Measurements from ENCODE around the gene RAPGEF1. TPM values are rescaled to one million over a fixed set of nuclear protein-coding genes. Genes with fewer than 3 reads are reported as not detected.

The RAPGEF1 gene
- total RNA-seq, 1 experiment from 2014 or later = 55.6 TPM

- Histone ChIP-seq H2AK5ac (ENCODE audit: insufficient read length, low read length) (no peak overlapping the region), H3K27ac (ENCODE audit: insufficient read length, low read depth, low read length) (no peak overlapping the region), H3K79me1 (ENCODE audit: insufficient read depth, low read depth, low read length, poor library complexity, severe bottlenecking) (no peaks in the 10 kb centered on the region), H2BK20ac (ENCODE audit: low read depth, low read length, poor library complexity, severe bottlenecking) (no peak overlapping the region), H3T11ph (ENCODE audit: low read length) (no peak overlapping the region), H3K23ac (ENCODE audit: insufficient read length, low read depth, low read length) (no peak overlapping the region), H4K5ac (ENCODE audit: insufficient read length, low read depth, low read length) (no peak overlapping the region), H4K20me1 (ENCODE audit: control insufficient read depth, insufficient read depth, insufficient read length) (no peaks in the 10 kb centered on the region), H3K27me3 (ENCODE audit: insufficient read depth, low read length) (no peaks in the 10 kb centered on the region), H3K4ac (ENCODE audit: low read depth, low read length) (no peak overlapping the region), H2BK5ac (ENCODE audit: insufficient read length, low read length) (no peak overlapping the region), H3K79me2 (ENCODE audit: insufficient read depth, low read length) (peaks cover 9% of the 10 kb centered on the region; the same call in 1 of the 2 replicates), H3K14ac (ENCODE audit: insufficient read depth, low read length) (no peak overlapping the region), H4K8ac (replicated peaks; ENCODE audit: insufficient read length, low read depth, low read length) (no peak overlapping the region), H3K56ac (ENCODE audit: insufficient read length, low read depth, low read length) (no peak overlapping the region), H2BK15ac (ENCODE audit: low read depth, low read length) (no peak overlapping the region), H4K91ac (ENCODE audit: insufficient read length, low read depth, low read length) (no peak overlapping the region), H3K9me3 (ENCODE audit: control insufficient read depth, low read depth, low read length) (no peaks in the 10 kb centered on the region), H2BK120ac (ENCODE audit: low read depth, low read length, poor library complexity, severe bottlenecking) (no peak overlapping the region), H2AFZ (ENCODE audit: low read length) (no peak overlapping the region), H3K18ac (ENCODE audit: insufficient read length, low read depth, low read length) (no peak overlapping the region), H3K23me2 (ENCODE audit: insufficient read length, low read depth, low read length, poor library complexity, severe bottlenecking) (no peaks in the 10 kb centered on the region), H3K4me2 (ENCODE audit: insufficient read depth, insufficient read length, low read length) (no peak overlapping the region), H3K9ac (ENCODE audit: extremely low read depth, insufficient read length, low read length) (no peak overlapping the region), H2BK12ac (ENCODE audit: insufficient read length, low read depth, low read length) (no peak overlapping the region), H3K4me1 (ENCODE audit: insufficient read depth, low read length) (peaks cover 17% of the 10 kb centered on the region)
- DNase-seq = no peak
- no CpG with 5 or more reads among the region's 7 CpGs for WGBS (ENCODE audit: extremely low coverage, insufficient read length, low lambda C conversion rate)
- H3K27ac Mint-ChIP-seq = peak overlapping the region in 1 of 3 experiments; percentile 3; a peak in 1 of 7 replicates
- H3K36me3 Mint-ChIP-seq (ENCODE audit: insufficient read depth in 1 of 3, low read depth in 3 of 3) = peaks cover 0 to 3% (median 0%) of the 10 kb centered on the region in 3 experiments; a peak in 1 of 7 replicates
- H3K4me1 Mint-ChIP-seq = peaks cover 85 to 91% of the 10 kb centered on the region in 2 experiments
- H3K4me3 Mint-ChIP-seq = no peak overlapping the region
- TF ChIP-seq CTCF (conservative IDR thresholded peaks at IDR 0.05) = no peak
- no peaks in the 10 kb centered on the region for H3K27me3 Mint-ChIP-seq (ENCODE audit: low read depth)
- H3K9me3 Mint-ChIP-seq = no peaks in the 10 kb centered on the region
Measured at GRCh38 chr9:131673531-131673930, 66.3 kb downstream of the RAPGEF1 start.

Data from H9 (cell line).